GM19035 (cell line): Measurements from ENCODE around the gene FHIT.

Experiments
- ATAC-seq: cut with Tn5 transposase; IDR thresholded peaks from one replicate; pipeline ENCODE4 v1.9.1; 2021; ENCODE audit not compliant: unreplicated experiment

The FHIT gene

DNA sequence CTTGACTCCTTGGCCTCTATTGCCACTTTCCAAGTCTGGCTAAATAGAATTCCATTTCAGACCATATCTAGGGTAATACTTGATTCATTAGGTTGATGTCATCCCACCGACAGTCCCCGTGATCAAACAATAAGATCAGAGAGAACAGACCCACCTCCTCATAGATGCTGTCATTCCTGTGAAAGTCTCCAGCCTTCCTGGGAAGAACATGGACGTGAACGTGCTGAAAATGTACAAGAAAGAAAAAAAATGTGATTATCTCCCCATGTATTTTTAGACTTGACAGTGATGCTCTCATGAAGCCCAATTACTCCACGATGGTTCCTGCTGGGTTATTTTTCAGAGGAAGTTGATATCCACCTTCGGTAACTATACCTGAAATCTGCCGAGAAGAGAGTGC is 1329.1 kb downstream of the FHIT start:
- ATAC-seq = no peak

DNA sequence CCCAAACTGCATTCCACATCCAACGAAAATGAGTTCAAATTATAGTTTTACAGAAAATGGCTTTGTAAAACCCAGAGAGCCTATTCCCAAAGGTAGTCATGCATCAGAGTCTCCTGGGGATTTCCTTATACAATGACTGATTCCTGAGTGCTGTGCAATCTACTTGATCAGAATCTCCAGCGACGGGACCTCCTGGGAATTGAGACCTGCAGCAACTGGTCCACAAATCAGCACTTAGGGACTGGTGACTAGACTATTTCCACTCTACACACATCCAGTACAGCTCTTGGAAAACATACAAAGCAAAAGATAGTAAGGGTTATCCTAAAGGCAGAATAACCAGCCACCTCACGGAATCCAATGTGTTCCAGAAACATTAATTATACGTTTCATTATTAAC is 1330.4 kb downstream of the FHIT start:
- no peak for ATAC-seq

DNA sequence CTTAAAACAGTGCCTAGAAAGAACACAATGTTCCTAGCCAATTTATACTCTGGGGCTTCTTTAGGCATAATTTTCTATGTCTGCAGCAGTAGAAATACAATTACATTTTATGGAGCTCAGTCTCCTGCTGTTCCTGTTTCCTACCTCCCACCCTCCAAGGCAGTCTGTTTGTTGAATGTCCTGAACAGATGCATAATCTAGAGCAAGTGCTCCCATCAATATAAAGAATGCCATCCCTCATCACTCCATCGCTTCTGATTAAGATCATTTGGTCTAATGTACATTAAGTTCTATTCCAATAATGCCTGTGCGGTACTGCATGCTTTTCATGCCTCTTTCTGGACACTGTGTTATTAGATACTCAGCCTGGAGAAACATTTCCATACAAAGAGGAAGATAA is 1331.7 kb downstream of the FHIT start:
- ATAC-seq = no peak

DNA sequence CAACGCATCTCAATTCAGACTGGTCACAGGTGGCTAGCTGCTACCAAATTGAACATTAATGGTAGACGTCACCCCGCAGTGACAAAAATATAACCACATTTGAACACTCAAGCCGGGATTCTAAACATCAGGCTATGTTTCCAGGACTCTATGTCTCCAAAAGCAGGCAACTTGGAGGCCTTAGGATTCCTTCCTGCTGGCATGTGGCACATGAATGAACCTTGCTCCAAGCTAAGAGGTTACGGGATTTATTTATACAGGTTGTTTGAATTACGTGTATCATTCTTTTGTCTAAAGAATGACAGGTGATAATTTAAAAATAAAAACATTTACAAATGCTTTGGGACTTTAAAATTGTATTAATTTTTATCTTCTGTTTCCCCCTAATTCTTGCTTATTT is 1337.0 kb downstream of the FHIT start:
- ATAC-seq = no peak

DNA sequence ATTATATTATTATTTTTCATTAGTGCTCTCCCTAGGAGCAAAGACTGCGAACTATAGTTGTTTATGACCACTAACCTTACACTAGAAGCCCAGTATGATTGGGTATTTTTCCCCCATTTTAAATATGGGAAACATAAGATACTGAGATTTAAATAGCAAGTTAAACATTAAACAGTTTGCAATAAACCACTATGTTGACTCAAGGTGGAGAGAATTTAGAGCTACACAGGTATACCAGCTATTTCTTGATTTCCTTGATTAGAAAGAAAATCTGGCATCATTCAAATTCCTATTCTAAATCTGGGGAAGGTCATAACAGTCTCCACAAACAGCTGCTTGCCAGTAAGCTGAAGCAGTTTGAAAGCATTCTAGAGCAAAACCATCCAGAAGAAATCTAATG is 1337.6 kb downstream of the FHIT start:
- no peak for ATAC-seq

DNA sequence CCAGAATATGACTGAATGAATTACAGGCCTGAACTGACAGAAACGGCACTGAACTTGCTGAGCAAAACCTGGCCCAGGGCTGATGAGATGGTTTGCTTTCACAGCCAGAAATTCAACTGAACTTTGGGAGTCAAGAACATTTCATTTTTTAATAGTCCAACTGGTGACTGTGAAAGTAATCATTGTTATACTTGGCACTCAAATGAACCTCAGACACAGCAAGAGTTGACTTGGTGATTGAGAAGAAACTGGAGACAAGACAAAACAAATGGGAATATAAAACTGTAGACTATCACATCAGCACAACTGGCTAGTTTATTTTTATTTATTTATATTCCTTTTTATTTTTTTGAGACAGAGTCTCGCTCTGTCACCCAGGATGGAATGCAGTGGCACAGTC is 1342.6 kb downstream of the FHIT start:
- no peak for ATAC-seq

DNA sequence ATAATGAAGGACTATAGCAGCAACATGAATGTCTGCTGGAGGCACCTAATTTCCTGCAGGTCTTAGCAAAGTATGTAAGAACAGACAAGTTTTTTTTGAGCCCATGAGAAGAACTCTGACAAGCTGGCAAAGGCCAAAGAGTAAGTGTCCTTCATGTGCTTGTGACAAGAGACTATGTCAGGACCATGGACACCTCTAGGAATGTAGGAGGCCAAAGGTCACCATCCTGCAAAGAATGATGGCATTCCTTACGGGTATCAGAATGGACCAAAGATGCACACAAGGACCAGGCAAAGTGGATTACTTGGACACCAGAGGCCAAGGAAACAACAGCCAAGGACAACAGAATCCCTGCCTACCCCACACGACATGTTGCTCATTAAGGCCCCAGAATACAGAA is 1343.0 kb downstream of the FHIT start:
- no peak for ATAC-seq

DNA sequence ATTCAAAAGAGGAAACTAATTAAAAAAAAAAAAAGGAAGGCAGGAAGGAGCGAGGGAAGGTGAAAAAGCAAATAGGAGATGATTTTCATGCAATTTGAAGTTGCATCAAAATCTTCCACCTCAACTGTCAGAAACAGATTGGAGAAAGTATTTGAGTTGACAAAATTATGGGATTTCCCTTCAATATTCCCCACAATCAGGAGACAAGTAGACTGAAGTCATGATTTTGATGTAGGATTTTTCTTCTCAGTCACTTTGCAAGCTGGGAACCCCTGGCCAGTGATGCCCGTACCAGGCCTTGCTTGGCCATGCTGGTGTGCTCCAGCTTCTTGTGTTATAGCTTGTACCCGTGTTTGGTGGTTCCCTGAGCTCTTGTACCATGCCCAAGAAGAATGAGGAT is 1347.0 kb downstream of the FHIT start:
- no peak for ATAC-seq

DNA sequence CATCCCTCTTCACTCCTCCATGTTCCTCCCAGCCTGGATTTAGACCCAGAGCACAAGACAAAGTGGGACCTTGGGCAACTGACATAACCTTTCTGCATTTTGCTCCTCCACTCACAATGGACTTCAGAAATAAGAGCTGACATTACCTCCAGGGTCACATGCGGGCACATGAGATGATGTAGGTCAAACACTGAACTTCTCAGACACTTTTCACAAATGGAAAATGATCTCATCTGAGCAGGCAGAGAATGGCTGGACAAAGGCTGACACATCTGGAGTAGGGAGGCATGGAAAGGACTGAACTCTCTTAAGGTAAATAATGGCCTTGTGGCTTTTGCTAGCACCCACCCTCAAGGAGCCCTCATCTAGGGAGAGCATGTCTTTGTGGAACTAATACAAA is 1352.2 kb downstream of the FHIT start:
- no peak for ATAC-seq

DNA sequence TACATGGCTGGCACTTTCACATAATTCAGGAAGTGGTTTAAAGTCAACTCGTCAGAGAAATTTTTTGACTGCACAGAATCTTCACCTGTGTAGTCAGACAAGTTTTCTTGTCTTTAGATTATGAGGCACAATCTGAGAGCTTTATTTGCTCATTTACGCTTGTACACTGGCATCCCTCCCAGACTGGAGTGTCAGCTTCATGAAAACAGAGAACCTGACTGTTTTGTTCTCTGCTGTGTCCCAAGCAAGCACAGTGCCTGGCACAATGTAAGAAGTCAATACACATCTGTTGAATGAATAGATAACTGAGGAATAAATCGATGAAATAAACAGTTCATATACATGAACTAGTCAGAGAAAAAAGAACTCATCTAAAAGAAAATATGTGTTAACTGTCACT is 1355.3 kb downstream of the FHIT start:
- ATAC-seq = no peak

DNA sequence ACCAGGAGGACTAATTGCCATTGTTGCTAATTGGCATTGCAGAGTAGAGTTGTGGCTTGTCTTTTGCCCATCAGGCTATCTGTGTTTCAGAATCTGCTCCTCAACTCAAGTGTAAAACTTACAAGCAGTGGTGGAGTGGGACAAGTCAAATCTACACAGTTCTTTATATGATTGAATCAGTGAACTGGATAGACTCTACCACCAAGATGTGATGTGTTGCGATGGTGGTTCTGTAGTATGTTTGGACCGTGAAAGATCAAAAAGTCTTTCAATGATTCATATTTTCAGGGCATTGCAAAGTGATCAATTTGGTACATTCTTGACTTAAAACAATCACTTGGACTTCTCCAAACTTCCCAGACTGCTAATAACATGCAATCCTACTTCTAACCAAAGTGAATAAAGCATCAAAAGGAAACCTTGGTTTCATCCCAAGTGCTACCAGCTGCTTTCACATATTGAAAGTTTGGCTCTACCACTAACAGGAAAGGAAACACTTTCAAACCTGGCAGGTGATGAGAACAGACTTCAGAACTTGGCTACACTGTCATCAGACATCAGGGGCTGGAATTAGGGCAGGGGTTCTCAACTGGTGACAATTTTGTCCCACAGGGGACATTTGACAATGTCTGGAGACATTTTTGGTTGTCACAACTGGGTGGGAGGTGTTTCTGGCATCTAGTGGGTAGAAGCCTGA is 1356.7 kb downstream of the FHIT start:
- ATAC-seq = no peak

DNA sequence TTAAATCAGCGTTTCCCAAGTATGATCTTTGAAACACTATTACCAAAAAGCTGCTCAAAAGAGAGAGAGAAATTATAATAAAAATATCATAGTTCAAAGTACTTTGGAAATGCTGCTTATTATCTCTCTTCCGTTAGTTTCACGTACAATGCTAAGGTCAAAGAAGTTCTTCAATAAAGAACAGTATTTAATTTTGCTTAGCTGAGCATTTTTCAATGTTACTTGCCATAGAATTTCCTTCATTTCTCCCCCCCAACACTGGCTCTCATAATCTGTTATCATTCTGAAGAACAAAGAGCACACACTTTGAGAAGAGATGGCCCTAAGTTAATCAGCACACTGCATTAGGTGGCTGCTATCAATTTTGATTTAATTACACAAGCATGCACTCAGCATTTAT is 1360.6 kb downstream of the FHIT start:
- no peak for ATAC-seq

DNA sequence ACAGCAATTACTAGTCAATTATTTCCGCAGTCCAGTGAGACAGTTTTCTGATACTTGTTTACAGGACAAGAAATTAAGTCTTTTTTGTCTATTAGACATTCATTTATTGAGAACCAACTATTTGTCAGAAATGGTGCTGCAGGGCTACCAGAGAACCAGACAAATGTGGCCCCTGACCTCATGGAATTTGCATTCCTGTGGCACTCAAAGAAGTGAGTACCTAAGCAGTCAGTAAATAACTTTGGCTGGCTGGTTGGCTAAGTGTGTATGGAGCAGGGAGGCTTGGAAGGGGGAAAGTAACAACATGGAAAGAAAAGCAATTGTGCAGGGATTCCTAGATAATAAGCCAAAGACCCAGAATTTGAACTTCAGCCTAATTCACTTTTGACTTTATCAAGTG is 1364.5 kb downstream of the FHIT start:
- ATAC-seq = no peak

DNA sequence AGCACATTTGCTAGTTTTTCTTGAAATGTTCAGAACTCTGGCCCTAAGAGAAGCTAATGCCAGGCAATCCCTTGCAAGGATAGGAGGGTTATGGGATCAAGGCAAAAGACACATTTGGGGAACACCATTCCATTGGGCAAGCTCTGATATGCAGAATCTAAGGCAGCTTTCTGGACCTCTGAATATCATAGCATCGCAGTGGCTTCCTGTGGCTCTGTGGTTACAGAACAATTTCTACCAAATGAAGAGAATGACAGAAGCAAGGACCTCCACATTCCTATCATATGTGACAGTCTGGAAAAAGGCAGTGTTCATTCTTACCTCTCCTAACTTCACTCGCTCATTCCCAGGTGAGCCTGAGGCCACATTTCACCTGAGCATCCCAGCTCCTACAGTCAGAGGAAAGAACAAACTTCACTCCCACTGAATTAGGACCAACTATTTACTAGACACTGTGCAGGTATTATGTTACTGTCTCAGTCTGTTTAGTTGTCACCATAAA is 1365.3 kb downstream of the FHIT start:
- no peak for ATAC-seq

DNA sequence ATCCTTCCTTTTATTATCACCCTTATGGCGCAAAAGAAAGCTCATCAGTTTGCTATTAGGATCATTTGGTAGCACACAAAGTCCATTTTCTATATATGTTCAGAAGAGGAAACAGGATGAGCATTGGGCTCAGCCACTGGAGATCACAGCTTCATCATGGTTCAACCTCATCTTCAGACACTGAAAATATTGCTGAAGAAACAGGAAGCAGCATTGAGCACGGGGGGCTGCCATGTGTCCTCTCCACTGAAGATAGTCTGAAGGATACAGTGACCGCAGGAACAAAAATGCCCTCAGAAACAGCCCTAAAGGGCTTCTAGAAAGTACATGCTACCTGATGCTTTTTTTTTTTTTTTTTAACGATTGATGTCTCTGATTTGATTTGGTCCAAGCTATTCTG is 1366.2 kb downstream of the FHIT start:
- no peak for ATAC-seq

DNA sequence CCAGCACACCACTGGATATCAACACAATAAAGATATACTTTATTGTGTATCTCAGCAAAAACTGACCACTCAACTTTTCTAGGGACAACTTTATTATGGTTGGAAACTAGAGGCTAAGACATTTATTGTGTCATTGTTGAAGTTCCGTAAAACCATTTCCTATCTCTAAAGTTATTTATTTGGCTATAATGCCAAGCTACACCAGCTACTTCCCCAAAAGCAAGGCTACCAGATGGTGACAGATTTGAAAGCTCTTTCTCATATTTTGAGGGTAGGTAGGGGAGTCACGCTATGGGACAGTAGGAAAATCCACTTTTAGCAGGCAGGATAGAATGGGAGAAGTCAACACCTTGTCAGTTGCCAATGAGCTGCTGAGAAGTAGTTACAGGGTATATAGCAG is 1366.8 kb downstream of the FHIT start:
- no peak for ATAC-seq

DNA sequence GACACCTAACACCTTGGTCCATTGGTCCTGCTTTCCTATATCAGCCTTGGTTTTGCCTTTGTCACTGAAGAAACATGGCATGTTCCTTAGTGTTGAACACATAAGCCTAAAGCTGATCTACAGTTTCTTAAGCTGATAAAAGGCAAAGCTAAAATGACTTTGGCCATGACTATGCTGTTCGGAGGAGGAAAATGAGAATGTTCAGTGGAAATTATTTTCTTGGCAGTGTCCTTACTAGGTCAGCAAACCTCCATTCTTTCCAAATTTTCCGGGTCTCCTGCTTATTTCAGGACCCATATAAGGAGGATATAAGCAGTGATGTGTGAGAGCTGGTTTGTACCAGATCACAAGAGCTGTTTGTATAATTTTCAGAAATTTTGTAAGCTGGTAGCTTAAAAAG is 1368.5 kb downstream of the FHIT start:
- ATAC-seq = no peak

DNA sequence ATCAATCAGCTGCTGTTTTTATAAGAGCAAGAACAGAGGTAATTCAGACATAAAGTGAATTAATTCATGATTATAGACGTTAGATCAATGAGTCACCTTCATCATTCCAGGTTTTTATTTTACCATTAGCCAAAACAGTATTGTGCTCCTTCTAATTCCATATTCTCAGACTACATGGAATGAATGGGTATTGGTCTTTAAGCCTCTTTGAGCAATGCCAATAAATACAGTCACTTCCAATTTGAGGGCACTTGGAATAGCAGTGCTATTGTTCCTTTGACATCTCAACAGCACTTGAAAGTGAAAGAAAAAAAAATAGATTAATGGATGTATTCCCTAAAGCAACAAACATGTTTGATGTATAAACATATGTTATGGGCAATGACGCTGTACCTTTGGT is 1370.5 kb downstream of the FHIT start:
- no peak for ATAC-seq

DNA sequence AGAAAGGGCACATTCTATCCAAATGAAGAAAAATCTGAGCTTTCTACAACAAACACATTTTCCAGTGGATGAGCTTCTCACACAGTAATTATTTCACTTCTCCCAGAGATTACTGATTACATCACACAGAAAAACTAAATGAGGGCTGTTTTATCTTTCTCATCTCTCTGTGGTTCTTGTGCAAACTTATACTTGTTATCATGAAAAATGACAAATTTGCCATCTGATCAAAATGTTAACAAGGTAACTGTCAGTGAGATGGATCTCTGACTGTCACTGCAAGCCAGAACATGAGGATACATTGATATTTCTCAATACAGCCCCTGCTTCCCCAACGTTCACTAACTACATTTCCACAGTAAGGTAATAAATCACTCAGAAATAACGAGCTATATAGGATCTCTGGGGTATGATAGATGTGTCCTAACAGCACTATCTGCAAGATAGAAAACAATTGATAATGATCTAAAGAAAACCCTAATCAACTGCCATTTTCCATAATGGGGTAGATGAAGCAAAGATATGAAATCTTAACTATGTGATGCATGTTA is 1372.1 kb downstream of the FHIT start:
- ATAC-seq = no peak

DNA sequence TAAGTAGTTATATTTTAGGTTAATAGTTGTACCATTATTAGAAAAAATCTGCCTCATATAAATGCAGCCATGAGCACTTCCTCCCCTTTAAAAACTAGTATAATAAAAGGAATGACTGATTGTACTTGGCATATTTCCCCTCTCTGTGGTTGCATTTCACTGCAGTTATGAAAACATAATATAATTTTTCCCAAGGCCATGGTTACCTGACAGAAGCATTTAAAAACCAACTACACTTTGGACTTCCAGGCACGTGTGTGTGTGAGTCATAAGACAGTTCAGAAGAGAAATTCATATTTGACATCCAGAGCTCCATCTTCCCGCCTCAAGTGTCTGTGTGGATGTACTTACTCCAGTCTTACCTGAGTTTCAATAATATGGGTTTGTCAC is 1373.2 kb downstream of the FHIT start:
- ATAC-seq = no peak

DNA sequence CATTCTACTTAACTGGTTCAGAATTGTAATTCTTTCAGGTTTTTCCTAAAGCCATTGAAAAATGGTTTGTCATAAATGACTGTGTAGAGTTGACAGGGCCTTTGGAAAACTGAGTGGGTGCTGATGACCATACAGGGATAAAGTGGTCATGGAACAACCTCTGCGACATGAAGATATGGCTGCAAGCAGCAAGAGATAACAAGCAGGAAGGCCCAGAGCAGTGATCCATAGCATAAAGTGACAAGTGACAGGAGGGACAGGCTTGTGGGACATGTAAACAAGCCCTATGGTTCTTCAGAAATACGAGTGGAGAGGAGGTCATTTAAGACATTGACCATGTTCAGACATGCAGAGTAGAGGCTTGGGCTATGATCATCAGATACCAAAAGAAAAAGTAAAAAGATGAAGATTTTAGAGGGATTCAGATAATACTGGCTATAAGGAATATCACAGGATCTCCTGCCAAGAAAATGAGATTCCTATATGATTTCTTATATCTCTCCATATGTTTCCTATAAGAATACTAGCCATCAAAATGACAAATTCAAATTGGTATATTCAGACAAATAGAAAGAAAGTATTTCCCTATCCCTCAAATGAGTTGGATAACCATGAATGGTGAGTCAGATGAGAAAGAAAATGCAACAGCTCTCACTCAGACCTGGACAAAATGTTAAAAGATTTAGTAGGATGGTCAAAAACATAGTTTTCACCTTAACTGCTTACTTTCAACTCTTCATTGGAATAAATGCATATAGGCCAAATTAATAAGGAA is 1373.8 kb downstream of the FHIT start:
- no peak for ATAC-seq

DNA sequence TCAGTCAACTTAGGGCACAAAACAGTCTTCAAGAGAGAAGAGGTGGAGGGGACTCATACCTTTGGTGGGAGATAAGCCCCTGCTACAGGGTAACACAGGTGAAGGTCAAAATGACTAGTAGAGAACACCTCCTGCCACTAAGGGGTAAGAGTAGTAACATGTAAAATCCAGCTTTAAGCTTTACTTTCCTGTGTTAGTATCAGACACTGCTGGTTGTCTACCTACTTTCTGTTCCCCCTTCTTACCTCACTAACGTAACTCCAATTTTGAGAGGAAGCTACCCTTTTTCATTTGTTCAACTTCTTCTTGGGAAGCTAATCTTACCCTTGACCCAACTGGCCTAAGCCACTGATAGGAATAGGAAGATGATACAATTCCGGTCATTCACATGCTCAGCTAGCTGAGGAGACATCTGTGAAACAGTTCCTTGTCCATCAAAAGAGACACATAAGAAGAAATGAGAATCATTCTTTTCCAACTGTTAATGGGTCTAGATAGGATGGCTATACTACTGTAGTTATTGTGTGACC is 1374.7 kb downstream of the FHIT start:
- ATAC-seq = no peak
